GM12801 (cell line): ENCODE data around the gene NPR1.

Experiments
- CTCF ChIP-seq: IDR thresholded peaks from one replicate; pipeline ENCODE4 v1.5.1; 2011; ENCODE audit warnings: control low read depth; ENCODE audit not compliant: insufficient read length; ENCODE audit errors: extremely low read depth

NPR1 gene

GRCh38 chr1:153698923-153699714 is 20.6 kb downstream of the NPR1 start:
- TF ChIP-seq CTCF, result no peak

- no peak for TF ChIP-seq CTCF
Observed at GRCh38 chr1:153699768-153700167, 21.3 kb downstream of the NPR1 start.

- no peak for TF ChIP-seq CTCF
Observed at GRCh38 chr1:153705484-153705883, 27.0 kb downstream of the NPR1 start.

- TF ChIP-seq CTCF, result no peak
Observed at GRCh38 chr1:153711026-153711425, 32.5 kb downstream of the NPR1 start.

GRCh38 chr1:153717330-153717729 is 38.8 kb downstream of the NPR1 start:
- TF ChIP-seq CTCF, result no peak

GRCh38 chr1:153723687-153724086 is 45.2 kb downstream of the NPR1 start:
- no peak for TF ChIP-seq CTCF

- TF ChIP-seq CTCF, result no peak
Observed at GRCh38 chr1:153727463-153728304, 49.2 kb downstream of the NPR1 start, which contains the start of gene INTS3. TSS of gene INTS3 (plus strand) at chr1:153728050. CDS start at chr1:153728635, 585 bp downstream.
